GM12878 (cell line): Measurements from ENCODE around the gene SEMA5A. TPM values are rescaled to one million over a fixed set of nuclear protein-coding genes. Genes with fewer than 3 reads are reported as not detected.

ENCODE experiments used
- ATAC-seq: fragments of 200-7000 bp; cut with Tn5 transposase; 3 replicates; pipeline ENCODE4 v1.9.1; 2020; ENCODE audit warnings: mild to moderate bottlenecking, moderate library complexity
- BruUV-seq: library from RNA; stranded (reverse); fragments of 400-500 nt; replicated peaks from 2 replicates; lab custom pipeline; 2021; lab: Mats Ljungman, UMichigan
- CTCF ChIA-PET: fragments of 300-600 bp; sonication (Branson Sonifier 250); formaldehyde crosslinking; extraction: SDS; loops from one replicate; lab custom pipeline; 2021; ENCODE audit warnings: inconsistent platforms; lab: Yijun Ruan, JAX
- POLR2A ChIA-PET: fragments of 350-600 bp; formaldehyde crosslinking; extraction: SDS; loops from one replicate; lab custom pipeline; 2021; ENCODE audit warnings: inconsistent platforms; lab: Charles Lee
- RAD21 ChIA-PET: fragments of 300-600 bp; sonication (Branson Sonifier 250); formaldehyde crosslinking; loops from one replicate; lab custom pipeline; 2023; ENCODE audit warnings: antibody characterized with exemption; ENCODE audit not compliant: unreplicated experiment; lab: Charles Lee
- SMC1A ChIA-PET: fragments of 300-600 bp; sonication (Branson Sonifier 250); formaldehyde crosslinking; loops from one replicate; lab custom pipeline; 2023; ENCODE audit not compliant: unreplicated experiment, uncharacterized antibody; lab: Charles Lee
- DNase-seq: peaks from one replicate; pipeline ENCODE4 v3.0.0-alpha.2; 2011; ENCODE audit warnings: low read depth, low spot score
- FAIRE-seq: peaks from 3 replicates; lab custom pipeline; 2011; peaks lifted over from hg19 to GRCh38; lab: Jason Lieb, UNC
- H2AFZ ChIP-seq: 2 replicates; pipeline ENCODE4 v1.6.0; 2011; ENCODE audit warnings: low read depth, low read length, control low read depth; ENCODE audit not compliant: control insufficient read depth
- H3K27ac ChIP-seq: 2 replicates; pipeline ENCODE4 v1.5.1; 2011; ENCODE audit warnings: control low read depth; ENCODE audit not compliant: control insufficient read depth, insufficient read depth
- H3K27me3 ChIP-seq, 2 experiments: replicated peaks in 1 of 2; 2 replicates each; pipeline versions ENCODE4 v1.6.0 to v1.6.1; 2011; ENCODE audit warnings: low read length in 1 of 2; ENCODE audit not compliant: control insufficient read depth in 2 of 2, insufficient read depth in 2 of 2
- H3K36me3 ChIP-seq, 2 experiments: 2 replicates each; pipeline ENCODE4 v1.5.1; 2011; ENCODE audit warnings: low read length in 1 of 2; ENCODE audit not compliant: control insufficient read depth in 2 of 2, insufficient read depth in 2 of 2
- H3K4me1 ChIP-seq: 2 replicates; pipeline ENCODE4 v1.6.1; 2011; ENCODE audit warnings: mild to moderate bottlenecking, low read length, moderate library complexity, mixed read lengths; ENCODE audit not compliant: control insufficient read depth, insufficient read depth
- H3K4me2 ChIP-seq: 2 replicates; pipeline ENCODE4 v1.6.0; 2011; ENCODE audit warnings: control low read depth; ENCODE audit not compliant: control insufficient read depth, insufficient read depth
- H3K4me3 ChIP-seq: fragments of 200-600 bp; sonication (generic); 2 replicates; pipeline ENCODE4 v1.5.1; 2016
- H3K79me2 ChIP-seq: 2 replicates; pipeline ENCODE4 v1.6.0; 2011; ENCODE audit warnings: low read length; ENCODE audit not compliant: control insufficient read depth, insufficient read depth
- H3K9ac ChIP-seq: 2 replicates; pipeline ENCODE4 v1.8.0; 2011; ENCODE audit warnings: low read length, control low read depth, mixed read lengths; ENCODE audit not compliant: control insufficient read depth, insufficient read depth
- H3K9me3 ChIP-seq: replicated peaks from 3 replicates; pipeline ENCODE4 v1.5.1; 2011; ENCODE audit warnings: mild to moderate bottlenecking, low read length; ENCODE audit not compliant: control insufficient read depth, insufficient read depth
- H4K20me1 ChIP-seq: 2 replicates; pipeline ENCODE4 v1.6.0; 2011; ENCODE audit not compliant: control insufficient read depth, insufficient read depth
- EGR1 ChIP-seq, 2 experiments: IDR thresholded peaks; 1 replicate in 1 of 2; 2 replicates in 1 of 2; pipeline ENCODE4 v1.6.1; 2011 to 2012; ENCODE audit warnings: low read depth in 2 of 2, low read length in 2 of 2, borderline replicate concordance in 1 of 2, mild to moderate bottlenecking in 1 of 2, moderate library complexity in 1 of 2
- NFXL1 ChIP-seq: fragments of 450-650 bp; IDR thresholded peaks from 2 replicates; pipeline ENCODE4 v1.6.1; 2017; ENCODE audit warnings: antibody characterized with exemption, mild to moderate bottlenecking, borderline replicate concordance
- TAF1 ChIP-seq: IDR thresholded peaks from 2 replicates; pipeline ENCODE4 v1.6.1; 2011; ENCODE audit warnings: mild to moderate bottlenecking, low read depth, low read length, borderline replicate concordance
- WGBS: methylation state at CpG from one replicate; pipeline ENCODE4 v1.1.6; 2016; ENCODE audit warnings: low lambda C conversion rate; ENCODE audit not compliant: insufficient replicate concordance, insufficient coverage; ENCODE audit errors: missing lambda C conversion rate; 5-methylcytosine and 5-hydroxymethylcytosine counted together
- in situ Hi-C: fragments of 300-500 bp; cut with MboI; formaldehyde crosslinking; loops from 9 replicates; pipeline ENCODE4 v1.14.3; 2018; ENCODE audit warnings: mixed read lengths
- intact Hi-C: fragments of 100-400 bp; cut with micrococcal nuclease; formaldehyde crosslinking; loops from one replicate; pipeline ENCODE4 v1.14.2; 2022; ENCODE audit not compliant: unreplicated experiment
- polyA plus RNA-seq, 11 experiments: library from polyadenylated mRNA; depleted of rRNA in 4 of 11; unstranded in 6 of 11; stranded (reverse) in 5 of 11; fragments of >200 nt; fragmentation: Nextera tagmentation in 4 of 11; fragmentation: Illumina TruSeq in 1 of 11; extraction: Ambion mirVana in 4 of 11; extraction: Trizol in 1 of 11; gene quantifications; 1 replicate in 1 of 11; 2 replicates in 10 of 11; pipeline versions ENCODE4 v1.2.1 to v1.2.3, GENCODE V29; 2011 to 2016; ENCODE audit warnings: inconsistent platforms in 2 of 11, missing spikeins in 2 of 11, low read depth in 1 of 11
- total RNA-seq, 4 experiments: library from RNA; depleted of rRNA in 3 of 4; stranded (reverse); fragments of >200 nt in 3 of 4; fragmentation: Illumina TruSeq in 1 of 4; extraction: Trizol in 1 of 4; gene quantifications; 2 replicates each; pipeline versions ENCODE4 v1.2.1 to v1.2.3, GENCODE V29; 2013 to 2021
- TF ChIP-seq, protein P1 (sequence below): IDR thresholded peaks from 2 replicates; pipeline ENCODE4 v1.6.1; 2011; ENCODE audit warnings: borderline replicate concordance, low read depth, mild to moderate bottlenecking, moderate library complexity, low read length; ENCODE audit not compliant: insufficient read depth, poor library complexity, severe bottlenecking
- TF ChIP-seq, protein P2 (sequence below): fragments of 450-650 bp; IDR thresholded peaks from 2 replicates; pipeline ENCODE4 v1.6.1; 2017; ENCODE audit warnings: mild to moderate bottlenecking, moderate library complexity

SEMA5A gene
- total and polyA plus RNA-seq, 10 of the 15 experiments (the other 5 are each of a cell fraction or from before 2014, with no cell fraction given): 0.03 to 2.4 (median 0.09) TPM; not detected in 1

DNA sequence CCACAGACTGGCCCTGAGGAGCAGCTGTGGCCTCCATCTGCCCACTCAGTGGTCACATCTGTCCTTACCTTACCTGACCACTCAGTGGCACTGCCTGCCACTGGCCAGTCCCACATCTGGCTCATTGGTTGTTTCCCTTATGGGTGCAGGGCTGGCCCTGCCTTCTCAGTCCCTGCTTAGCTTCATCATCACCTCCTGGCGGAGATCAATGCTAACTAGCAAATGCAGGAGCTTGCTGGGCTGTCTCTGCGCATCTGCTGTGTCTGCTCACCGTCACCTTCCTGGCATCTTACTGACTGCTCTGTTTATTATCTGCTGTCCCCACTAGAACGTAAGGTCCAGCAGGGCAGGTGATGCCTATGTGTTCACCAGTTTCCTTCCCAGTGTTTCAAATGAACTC is 356.9 kb downstream of the SEMA5A start (continued):
- TF ChIP-seq, protein P1, sequence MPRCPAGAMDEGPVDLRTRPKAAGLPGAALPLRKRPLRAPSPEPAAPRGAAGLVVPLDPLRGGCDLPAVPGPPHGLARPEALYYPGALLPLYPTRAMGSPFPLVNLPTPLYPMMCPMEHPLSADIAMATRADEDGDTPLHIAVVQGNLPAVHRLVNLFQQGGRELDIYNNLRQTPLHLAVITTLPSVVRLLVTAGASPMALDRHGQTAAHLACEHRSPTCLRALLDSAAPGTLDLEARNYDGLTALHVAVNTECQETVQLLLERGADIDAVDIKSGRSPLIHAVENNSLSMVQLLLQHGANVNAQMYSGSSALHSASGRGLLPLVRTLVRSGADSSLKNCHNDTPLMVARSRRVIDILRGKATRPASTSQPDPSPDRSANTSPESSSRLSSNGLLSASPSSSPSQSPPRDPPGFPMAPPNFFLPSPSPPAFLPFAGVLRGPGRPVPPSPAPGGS: no peak
- TF ChIP-seq NFXL1: no peak
- TF ChIP-seq, all 136 proteins: peak for 0

GRCh38 chr5:9188131-9188530 is 357.7 kb downstream of the SEMA5A start:
- 32% methylated on average over 5 of the region's 5 CpGs for WGBS
- BruUV-seq: no TSS peak
- no peak for FAIRE-seq
- Histone ChIP-seq H3K27ac (no peak overlapping the region), H3K9me3 (no peaks in the 10 kb centered on the region; the same call in 2 of the 3 replicates), H3K4me2 (no peak overlapping the region), H3K79me2 (no peaks in the 10 kb centered on the region), H4K20me1 (no peaks in the 10 kb centered on the region), H3K36me3 (no peaks in the 10 kb centered on the region), H3K4me3 (no peak overlapping the region), H3K4me1 (no peaks in the 10 kb centered on the region), H2AFZ (no peak overlapping the region), H3K27me3 (no peaks in the 10 kb centered on the region), H3K9ac (no peak overlapping the region)
- ChIA-PET SMC1A (interaction anchor here (1.5 kb wide), 1 partner anchor 10 kb away, joined by 3 read pairs; no protein-coding TSS in a partner anchor), CTCF (interaction anchor here (2.0 kb wide), 1 partner anchor 19 kb away, joined by 5 read pairs; no protein-coding TSS in a partner anchor), RAD21 (interaction anchor here (1.0 kb wide), 1 partner anchor 10 kb away, joined by 4 read pairs; no protein-coding TSS in a partner anchor), POLR2A (no interaction called here)
- in situ Hi-C loops (no loop called here), intact Hi-C loops (no loop called here)
- no peak for TF ChIP-seq TAF1
- TF ChIP-seq, protein P2, sequence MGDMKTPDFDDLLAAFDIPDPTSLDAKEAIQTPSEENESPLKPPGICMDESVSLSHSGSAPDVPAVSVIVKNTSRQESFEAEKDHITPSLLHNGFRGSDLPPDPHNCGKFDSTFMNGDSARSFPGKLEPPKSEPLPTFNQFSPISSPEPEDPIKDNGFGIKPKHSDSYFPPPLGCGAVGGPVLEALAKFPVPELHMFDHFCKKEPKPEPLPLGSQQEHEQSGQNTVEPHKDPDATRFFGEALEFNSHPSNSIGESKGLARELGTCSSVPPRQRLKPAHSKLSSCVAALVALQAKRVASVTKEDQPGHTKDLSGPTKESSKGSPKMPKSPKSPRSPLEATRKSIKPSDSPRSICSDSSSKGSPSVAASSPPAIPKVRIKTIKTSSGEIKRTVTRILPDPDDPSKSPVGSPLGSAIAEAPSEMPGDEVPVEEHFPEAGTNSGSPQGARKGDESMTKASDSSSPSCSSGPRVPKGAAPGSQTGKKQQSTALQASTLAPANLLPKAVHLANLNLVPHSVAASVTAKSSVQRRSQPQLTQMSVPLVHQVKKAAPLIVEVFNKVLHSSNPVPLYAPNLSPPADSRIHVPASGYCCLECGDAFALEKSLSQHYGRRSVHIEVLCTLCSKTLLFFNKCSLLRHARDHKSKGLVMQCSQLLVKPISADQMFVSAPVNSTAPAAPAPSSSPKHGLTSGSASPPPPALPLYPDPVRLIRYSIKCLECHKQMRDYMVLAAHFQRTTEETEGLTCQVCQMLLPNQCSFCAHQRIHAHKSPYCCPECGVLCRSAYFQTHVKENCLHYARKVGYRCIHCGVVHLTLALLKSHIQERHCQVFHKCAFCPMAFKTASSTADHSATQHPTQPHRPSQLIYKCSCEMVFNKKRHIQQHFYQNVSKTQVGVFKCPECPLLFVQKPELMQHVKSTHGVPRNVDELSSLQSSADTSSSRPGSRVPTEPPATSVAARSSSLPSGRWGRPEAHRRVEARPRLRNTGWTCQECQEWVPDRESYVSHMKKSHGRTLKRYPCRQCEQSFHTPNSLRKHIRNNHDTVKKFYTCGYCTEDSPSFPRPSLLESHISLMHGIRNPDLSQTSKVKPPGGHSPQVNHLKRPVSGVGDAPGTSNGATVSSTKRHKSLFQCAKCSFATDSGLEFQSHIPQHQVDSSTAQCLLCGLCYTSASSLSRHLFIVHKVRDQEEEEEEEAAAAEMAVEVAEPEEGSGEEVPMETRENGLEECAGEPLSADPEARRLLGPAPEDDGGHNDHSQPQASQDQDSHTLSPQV: no peak
- TF ChIP-seq EGR1 (IDR thresholded peaks at IDR 0.05; ENCODE audit: borderline replicate concordance in 1 of 2, low read depth in 2 of 2, low read length in 2 of 2): no peak
- peak; percentile 50; the same call in 2 of the 3 replicates for ATAC-seq
- no peak for DNase-seq
